GM19351 (cell line): ENCODE measurements around the gene BBS10.
"Not testable (repeated sequence)": the region's sequence is repeated elsewhere in the genome, so short reads cannot be mapped to it uniquely, and the experiment has no call there.

ENCODE experiments used
- ATAC-seq: cut with Tn5 transposase; IDR thresholded peaks from one replicate; pipeline ENCODE4 v1.9.1; 2021; ENCODE audit warnings: mild to moderate bottlenecking, moderate library complexity; ENCODE audit not compliant: unreplicated experiment

BBS10 gene

DNA sequence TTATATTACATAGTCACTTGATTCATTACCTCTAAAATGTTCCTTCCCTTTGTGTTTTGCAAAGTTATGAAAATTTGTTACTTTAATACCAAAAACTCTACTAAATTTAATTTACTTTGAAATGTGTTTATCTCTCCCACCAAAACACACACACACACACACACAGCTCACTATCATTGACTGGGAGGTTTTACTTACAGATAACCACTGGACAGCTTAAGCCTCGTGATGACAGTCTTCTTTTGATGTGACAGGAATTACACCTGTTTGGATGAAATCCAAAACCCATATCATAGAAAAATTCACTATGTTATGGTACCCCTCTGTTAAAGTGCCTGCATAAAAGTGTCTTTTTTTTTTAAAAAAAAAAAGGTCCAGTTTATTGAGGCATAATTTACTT lies 15.6 kb downstream of the BBS10 start:
- no peak for ATAC-seq

DNA sequence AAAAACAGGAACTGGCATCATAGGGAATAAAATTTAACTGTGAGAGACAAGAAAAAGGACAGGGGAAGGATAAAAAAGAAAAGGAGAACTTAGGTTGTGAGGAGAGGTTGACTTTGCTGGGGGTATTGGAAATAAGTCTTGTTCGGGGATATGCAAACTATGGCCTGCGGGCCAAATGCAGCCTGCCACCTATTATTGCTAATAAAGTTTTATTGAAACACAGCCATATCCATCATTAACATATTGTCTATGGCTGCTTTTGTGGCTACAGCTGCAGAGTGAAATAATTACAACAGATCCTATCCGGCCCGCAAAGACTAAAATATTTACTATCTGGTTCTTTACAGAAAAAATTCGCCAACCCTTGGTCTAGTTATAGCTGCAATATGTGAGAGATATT lies 18.6 kb downstream of the BBS10 start:
- no peak for ATAC-seq

GRCh38 chr12:76329159-76329558 lies 19.1 kb downstream of the BBS10 start:
- no peak for ATAC-seq

- not testable (repeated sequence) for ATAC-seq
These were observed 28.5 kb downstream of the BBS10 start for GRCh38 chr12:76319595-76320319.

GRCh38 chr12:76318773-76319594 lies 29.2 kb downstream of the BBS10 start:
- no peak for ATAC-seq

DNA sequence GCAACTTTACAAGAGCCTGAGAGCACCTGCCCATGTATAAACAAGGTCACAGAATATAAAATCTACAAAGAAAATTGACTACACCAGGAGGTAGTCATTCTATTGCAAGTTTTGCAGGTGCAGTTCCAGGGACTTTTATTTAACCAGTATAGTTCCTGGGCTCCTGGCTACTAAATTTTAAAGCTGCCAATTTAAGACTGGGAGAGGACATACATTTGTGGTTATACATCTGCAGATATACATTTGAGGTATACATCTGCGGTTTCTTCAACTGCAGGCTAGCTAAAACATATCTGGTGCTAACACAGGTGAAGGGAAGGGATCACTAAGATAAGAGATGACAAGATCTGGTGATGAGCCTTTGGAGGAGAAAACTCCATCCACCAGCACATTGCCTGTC lies 30.2 kb downstream of the BBS10 start:
- no peak for ATAC-seq

- ATAC-seq: no peak
These were observed 31.7 kb downstream of the BBS10 start for GRCh38 chr12:76316468-76316867.

DNA sequence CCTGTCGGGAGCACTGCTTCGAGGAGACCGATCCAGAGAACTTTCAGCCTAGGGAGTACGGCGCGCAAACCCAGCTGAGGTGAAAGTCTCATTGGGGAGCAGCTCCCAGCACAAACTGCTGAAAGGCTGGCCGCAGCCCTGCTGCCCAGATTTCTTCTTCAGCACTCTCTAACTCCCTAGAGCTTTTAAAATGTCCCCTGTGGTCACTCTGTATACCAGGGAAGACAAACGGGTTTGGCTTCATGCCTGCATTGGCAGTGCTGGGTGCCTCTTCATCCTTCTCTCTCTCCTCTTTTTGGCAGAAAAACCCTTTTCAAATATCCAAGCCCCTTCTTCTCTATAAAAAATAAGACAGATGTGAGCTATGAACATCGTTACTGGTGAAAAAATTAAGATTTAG lies 34.9 kb downstream of the BBS10 start:
- no peak for ATAC-seq

DNA sequence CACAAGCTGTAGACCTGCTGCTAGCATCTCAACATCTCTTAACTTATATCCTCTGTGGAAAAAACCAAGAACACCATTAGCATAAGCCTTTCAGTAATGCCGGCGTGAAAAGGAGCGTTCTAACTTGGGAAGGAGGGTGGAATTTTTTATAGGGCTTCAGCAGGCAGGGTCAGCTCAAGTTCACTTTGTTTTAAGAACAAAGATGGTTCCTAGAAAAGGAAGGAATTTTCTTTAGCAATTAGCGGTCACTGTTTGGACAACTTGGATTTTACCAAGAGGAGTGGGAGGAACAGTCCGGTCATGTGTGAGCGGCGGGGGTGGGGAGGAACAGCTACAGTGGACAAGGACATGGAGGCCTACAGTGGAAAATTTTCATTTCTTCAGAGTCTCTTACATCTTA lies 35.9 kb downstream of the BBS10 start:
- ATAC-seq: no peak

- ATAC-seq: no peak
These were observed 36.4 kb downstream of the BBS10 start for GRCh38 chr12:76311796-76312195.

DNA sequence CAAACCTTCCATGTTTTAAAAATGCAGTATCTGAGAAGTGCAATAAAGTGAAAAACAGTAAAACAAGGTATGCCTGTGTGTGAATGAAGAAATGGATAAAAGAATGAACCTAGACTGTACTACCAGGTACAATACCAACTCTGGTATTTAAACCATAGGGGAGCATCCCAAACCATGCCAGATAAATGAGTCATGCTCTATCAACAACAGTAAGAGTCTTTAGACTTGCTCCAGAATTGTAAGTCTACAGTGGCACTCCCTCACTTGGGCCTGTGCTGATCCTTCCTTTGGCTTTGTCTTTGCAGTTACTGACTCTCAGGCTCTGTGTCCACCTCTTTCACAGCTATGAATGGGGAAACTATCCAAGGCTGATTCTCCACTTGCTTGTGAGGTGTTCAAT lies 38.1 kb downstream of the BBS10 start:
- no peak for ATAC-seq

DNA sequence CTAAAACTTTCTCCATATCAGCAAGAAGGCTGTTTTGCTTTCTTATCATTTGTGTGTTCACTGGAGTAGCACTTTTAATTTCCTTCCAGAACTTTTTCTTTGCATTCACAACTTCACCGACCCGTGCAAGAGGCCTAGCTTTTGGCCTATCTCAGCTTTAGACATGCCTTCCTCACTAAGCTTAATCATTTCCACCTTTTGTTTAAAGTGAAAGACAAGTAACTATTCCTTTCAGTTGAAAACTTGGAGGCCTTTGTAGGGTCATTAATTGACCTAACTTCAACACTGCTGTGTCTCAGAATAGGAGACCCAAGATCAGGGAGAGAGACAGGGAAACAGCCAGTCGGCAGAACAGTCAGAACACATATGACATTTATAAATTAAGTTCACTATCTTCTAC lies 39.3 kb downstream of the BBS10 start:
- ATAC-seq: no peak

DNA sequence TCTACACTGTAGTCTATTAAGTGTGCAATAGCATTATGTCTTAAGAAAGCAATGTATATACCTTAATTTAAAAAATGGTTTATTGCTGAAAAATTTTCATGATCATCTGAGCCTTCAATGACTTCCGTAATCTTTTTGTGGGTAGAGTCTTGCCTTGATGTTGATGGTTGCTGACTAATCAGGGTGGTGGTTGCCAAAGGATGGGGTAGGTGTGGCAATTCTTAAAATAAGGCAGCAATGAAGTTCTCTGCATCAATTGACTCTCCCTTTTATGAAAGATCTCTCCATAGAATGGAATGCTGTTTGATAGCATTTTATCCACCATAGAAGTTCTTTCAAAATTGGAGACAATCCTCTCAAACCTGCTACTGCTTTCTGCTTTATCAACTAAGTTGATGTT lies 41.1 kb downstream of the BBS10 start:
- ATAC-seq: no peak

DNA sequence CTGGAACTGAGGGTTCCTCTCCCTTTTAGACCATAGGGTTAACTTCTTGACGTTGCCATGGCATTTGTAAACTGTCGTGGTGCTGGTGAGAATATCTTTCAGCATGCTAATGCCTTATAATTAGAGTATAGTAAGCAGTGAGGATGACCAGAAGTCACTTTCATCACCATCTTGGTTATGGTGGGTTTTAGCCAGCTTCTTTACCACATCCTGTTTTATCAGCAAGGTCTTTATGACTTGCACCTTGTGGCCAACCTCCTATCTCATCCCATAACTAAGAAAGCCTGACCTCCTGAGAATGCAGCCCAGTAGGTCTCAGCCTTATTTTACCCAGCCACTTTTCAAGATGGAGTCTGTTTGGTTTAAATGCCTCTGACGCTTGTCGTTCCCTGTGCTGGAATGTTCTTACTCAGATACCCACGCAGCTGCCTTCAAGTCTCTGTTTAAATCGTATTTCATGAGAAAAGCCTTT lies 44.2 kb downstream of the BBS10 start:
- no peak for ATAC-seq

GRCh38 chr12:76303365-76303764 lies 44.9 kb downstream of the BBS10 start:
- no peak for ATAC-seq

GRCh38 chr12:76300297-76300665 lies 47.9 kb downstream of the BBS10 start:
- no peak for ATAC-seq

- ATAC-seq: no peak
These were observed 48.5 kb downstream of the BBS10 start for GRCh38 chr12:76299536-76300296.
